Panc1 (cell line): ENCODE data around the gene GARRE1. TPM values are rescaled to one million over a fixed set of nuclear protein-coding genes. Genes with fewer than 3 reads are reported as not detected.

ENCODE experiments used
- ATAC-seq: fragments of 200-7000 bp; cut with Tn5 transposase; 2 replicates; pipeline ENCODE4 v1.9.1; 2020; ENCODE audit warnings: mild to moderate bottlenecking, moderate library complexity
- BruUV-seq: library from RNA; stranded (reverse); fragments of 400-500 nt; replicated peaks from 2 replicates; lab custom pipeline; 2021; lab: Mats Ljungman, UMichigan
- CTCF ChIA-PET: fragments of 300-600 bp; sonication (Branson Sonifier 250); formaldehyde crosslinking; loops from one replicate; lab custom pipeline; 2022; ENCODE audit warnings: antibody characterized with exemption; lab: Charles Lee
- POLR2A ChIA-PET: fragments of 300-600 bp; sonication (Branson Sonifier 250); formaldehyde crosslinking; loops from one replicate; lab custom pipeline; 2022; ENCODE audit warnings: antibody characterized with exemption; lab: Charles Lee
- DNase-seq: peaks from one replicate; pipeline ENCODE4 v3.0.0-alpha.2; 2010; ENCODE audit warnings: low read depth, low spot score
- H3K27ac ChIP-seq: 2 replicates; pipeline ENCODE4 v1.5.1; 2011; ENCODE audit warnings: mild to moderate bottlenecking, low read length, inconsistent platforms
- H3K27me3 ChIP-seq: fragments of 200-500 bp; sonication (Bioruptor generic); 2 replicates; pipeline ENCODE4 v1.6.0; 2014; ENCODE audit warnings: low read length, inconsistent platforms; ENCODE audit not compliant: control insufficient read depth, insufficient read depth
- H3K36me3 ChIP-seq: fragments of 200-500 bp; sonication (Bioruptor generic); 2 replicates; pipeline ENCODE4 v1.5.1; 2014; ENCODE audit warnings: inconsistent platforms, mild to moderate bottlenecking, low read length, moderate library complexity; ENCODE audit not compliant: control insufficient read depth, insufficient read depth
- H3K4me1 ChIP-seq: 2 replicates; pipeline ENCODE4 v1.5.1; 2011; ENCODE audit warnings: inconsistent platforms, mild to moderate bottlenecking, low read length, moderate library complexity; ENCODE audit not compliant: control insufficient read depth, insufficient read depth
- H3K4me3 ChIP-seq, 2 experiments: 2 replicates each; pipeline ENCODE4 v1.5.1; 2011 to 2012; ENCODE audit warnings: low read depth in 2 of 2, low read length in 2 of 2, mild to moderate bottlenecking in 2 of 2, inconsistent platforms in 1 of 2, moderate library complexity in 1 of 2
- H3K9me3 ChIP-seq: fragments of 200-500 bp; sonication (Bioruptor generic); 2 replicates; pipeline ENCODE4 v1.5.1; 2014; ENCODE audit warnings: low read depth, mild to moderate bottlenecking, inconsistent platforms, low read length, moderate library complexity; ENCODE audit not compliant: control insufficient read depth, insufficient read depth
- CTCF ChIP-seq: fragments of 450-650 bp; IDR thresholded peaks from 2 replicates; pipeline ENCODE4 v1.5.1; 2017; ENCODE audit warnings: mild to moderate bottlenecking
- POLR2AphosphoS5 ChIP-seq: IDR thresholded peaks from 2 replicates; pipeline ENCODE4 v1.6.1; 2012; ENCODE audit warnings: mild to moderate bottlenecking, low read depth, low read length, moderate library complexity
- SIN3A ChIP-seq: IDR thresholded peaks from 2 replicates; pipeline ENCODE4 v1.6.1; 2012; ENCODE audit warnings: low read depth, mild to moderate bottlenecking, low read length, moderate library complexity, borderline replicate concordance; ENCODE audit not compliant: insufficient read depth
- TCF7L2 ChIP-seq: IDR thresholded peaks from 2 replicates; pipeline ENCODE4 v1.6.1; 2011; ENCODE audit warnings: mild to moderate bottlenecking, low read depth, low read length, inconsistent platforms
- in situ Hi-C: cut with HindIII; loops from 2 replicates; pipeline ENCODE4 v1.10.0; 2016; ENCODE audit warnings: low sequenced_read_pairs, low pct_unique_long_range_greater_than_20kb
- intact Hi-C: fragments of 100-400 bp; cut with micrococcal nuclease; formaldehyde crosslinking; loops from one replicate; pipeline ENCODE4 v1.10.0; 2022; ENCODE audit not compliant: unreplicated experiment
- total RNA-seq: library from RNA; stranded (reverse); gene quantifications from one replicate; pipeline ENCODE4 v1.2.1, GENCODE V29; 2021; ENCODE audit not compliant: unreplicated experiment
- TF ChIP-seq, protein P1 (sequence below), 2 experiments: IDR thresholded peaks; 2 replicates each; pipeline ENCODE4 v1.6.1; 2011 to 2012; ENCODE audit warnings: low read depth in 2 of 2, control low read depth in 1 of 2, low read length in 1 of 2, mild to moderate bottlenecking in 1 of 2, moderate library complexity in 1 of 2; ENCODE audit not compliant: insufficient read depth in 1 of 2

GARRE1 gene
- total RNA-seq, 1 experiment from 2014 or later: 19.7 TPM

DNA sequence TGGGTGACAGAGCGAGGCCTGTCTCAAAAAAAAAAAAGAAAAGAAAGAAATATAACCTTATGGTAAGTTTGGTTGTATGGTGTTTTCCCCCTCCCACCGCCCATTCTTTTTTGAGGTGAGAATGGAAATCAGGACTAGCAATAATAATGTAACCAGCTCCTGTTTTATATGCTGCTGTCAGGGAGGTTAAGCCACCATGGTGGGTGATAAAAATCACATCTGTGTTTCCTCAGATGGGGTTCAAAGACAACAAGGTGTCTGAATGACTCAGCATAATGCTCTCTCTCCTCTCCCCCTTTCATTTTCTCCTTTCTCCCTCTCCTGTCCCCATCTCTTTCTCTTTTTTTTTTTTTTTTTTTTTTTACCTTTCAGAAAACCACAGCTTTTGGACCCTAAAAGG lies 28.3 kb upstream of the GARRE1 start:
- no TSS peak for BruUV-seq
- in situ Hi-C loops: no loop called here
- Histone ChIP-seq H3K36me3 (peaks cover 68% of the 10 kb centered on the region), H3K27me3 (no peaks in the 10 kb centered on the region), H3K9me3 (no peaks in the 10 kb centered on the region), H3K4me3 (no peak overlapping the region), H3K27ac (no peak overlapping the region), H3K4me1 (peaks cover 14% of the 10 kb centered on the region)
- DNase-seq (no peak), ATAC-seq (no peak)
- TF ChIP-seq SIN3A (no peak), POLR2AphosphoS5 (no peak), CTCF (no peak), TCF7L2 (no peak)
- TF ChIP-seq, protein P1, sequence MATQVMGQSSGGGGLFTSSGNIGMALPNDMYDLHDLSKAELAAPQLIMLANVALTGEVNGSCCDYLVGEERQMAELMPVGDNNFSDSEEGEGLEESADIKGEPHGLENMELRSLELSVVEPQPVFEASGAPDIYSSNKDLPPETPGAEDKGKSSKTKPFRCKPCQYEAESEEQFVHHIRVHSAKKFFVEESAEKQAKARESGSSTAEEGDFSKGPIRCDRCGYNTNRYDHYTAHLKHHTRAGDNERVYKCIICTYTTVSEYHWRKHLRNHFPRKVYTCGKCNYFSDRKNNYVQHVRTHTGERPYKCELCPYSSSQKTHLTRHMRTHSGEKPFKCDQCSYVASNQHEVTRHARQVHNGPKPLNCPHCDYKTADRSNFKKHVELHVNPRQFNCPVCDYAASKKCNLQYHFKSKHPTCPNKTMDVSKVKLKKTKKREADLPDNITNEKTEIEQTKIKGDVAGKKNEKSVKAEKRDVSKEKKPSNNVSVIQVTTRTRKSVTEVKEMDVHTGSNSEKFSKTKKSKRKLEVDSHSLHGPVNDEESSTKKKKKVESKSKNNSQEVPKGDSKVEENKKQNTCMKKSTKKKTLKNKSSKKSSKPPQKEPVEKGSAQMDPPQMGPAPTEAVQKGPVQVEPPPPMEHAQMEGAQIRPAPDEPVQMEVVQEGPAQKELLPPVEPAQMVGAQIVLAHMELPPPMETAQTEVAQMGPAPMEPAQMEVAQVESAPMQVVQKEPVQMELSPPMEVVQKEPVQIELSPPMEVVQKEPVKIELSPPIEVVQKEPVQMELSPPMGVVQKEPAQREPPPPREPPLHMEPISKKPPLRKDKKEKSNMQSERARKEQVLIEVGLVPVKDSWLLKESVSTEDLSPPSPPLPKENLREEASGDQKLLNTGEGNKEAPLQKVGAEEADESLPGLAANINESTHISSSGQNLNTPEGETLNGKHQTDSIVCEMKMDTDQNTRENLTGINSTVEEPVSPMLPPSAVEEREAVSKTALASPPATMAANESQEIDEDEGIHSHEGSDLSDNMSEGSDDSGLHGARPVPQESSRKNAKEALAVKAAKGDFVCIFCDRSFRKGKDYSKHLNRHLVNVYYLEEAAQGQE (IDR thresholded peaks at IDR 0.05; ENCODE audit: insufficient read depth in 1 of 2, low read depth in 2 of 2, low read length in 1 of 2): no peak
- CTCF ChIA-PET: no interaction called here
- intact Hi-C loops: no loop called here
- POLR2A ChIA-PET: no interaction called here

DNA sequence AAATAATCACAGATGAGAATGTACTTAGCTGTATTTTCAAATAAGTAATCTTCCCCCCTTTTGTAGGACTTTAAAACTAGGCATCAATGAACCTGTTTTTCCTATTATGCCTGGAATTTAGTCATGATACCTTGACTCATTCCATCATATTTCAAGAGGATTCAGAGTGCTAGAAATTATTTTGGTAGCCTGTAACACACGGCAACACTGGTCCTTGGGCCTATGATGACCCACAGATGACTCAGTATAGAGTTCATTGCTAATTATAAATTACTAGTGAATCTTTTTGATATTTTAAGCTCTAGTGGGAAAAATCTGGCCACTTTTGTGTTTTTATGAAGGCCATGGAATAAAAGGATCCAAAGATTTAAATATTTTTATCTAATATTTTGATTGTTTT lies 26.0 kb upstream of the GARRE1 start:
- no peaks in the 10 kb centered on the region for H3K27me3 ChIP-seq
- TF ChIP-seq, protein P1 (IDR thresholded peaks at IDR 0.05; ENCODE audit: insufficient read depth in 1 of 2, low read depth in 2 of 2, low read length in 1 of 2): no peak
- TF ChIP-seq TCF7L2 (no peak), POLR2AphosphoS5 (no peak), SIN3A (no peak), CTCF (no peak)
- no peak overlapping the region for H3K27ac ChIP-seq
- ATAC-seq: no peak
- CTCF ChIA-PET: no interaction called here
- no peaks in the 10 kb centered on the region for H3K9me3 ChIP-seq
- POLR2A ChIA-PET: interaction anchor here (0.6 kb wide), 1 partner anchor 32 kb away, joined by 4 read pairs; no protein-coding TSS in a partner anchor
- no peak for DNase-seq
- peaks cover 53% of the 10 kb centered on the region for H3K36me3 ChIP-seq
- peaks cover 26% of the 10 kb centered on the region for H3K4me1 ChIP-seq
- intact Hi-C loops: no loop called here
- no peak overlapping the region for H3K4me3 ChIP-seq
- in situ Hi-C loops: no loop called here
- BruUV-seq: no TSS peak
